ENCODE measurements around the gene ELMO3.

DNA sequence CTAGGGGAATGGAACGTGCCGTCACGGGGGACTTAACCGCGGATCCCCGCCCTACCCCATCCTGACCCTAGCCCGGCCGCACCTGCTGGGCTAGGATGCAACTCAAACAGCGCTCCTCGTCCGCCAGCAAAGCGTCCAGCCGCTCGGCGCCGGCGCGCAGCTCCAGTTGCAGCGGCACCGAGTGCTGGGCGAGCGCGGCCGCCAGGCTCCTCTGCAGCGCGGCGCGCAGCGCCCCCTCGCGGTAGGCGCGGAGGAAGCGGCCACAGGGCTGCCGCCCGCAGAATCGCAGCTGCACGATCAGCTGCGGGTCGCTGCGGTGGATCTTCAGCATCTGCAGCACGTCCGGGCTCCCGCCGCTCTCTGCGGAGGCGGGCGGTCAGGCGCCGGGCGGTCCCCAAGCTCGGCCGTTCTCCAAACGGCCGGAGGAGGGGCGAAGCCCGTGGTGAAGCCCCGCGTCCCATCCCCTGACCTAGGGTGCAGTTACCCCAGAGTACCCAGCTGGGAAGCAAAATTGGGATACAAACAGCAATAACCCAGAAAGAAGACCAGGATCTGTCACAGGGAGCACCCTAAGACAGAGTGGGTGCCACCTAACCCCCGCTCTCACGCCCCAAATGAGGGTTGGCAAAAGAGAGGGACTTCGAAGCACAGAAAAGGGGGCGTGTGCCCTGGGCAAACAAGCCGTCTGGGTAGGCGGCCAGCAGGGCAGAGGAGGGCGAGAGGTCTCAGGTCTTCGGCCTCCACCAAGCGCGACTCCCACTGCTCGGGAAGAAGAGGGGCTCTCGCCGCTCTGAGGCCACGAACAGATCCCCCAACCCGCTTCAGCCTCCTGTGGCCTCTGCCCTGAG, 43.4 kb upstream of the ELMO3 start:
- TF ChIP-seq YY1 (IDR thresholded peaks at IDR 0.05) (no peak), TAF1 (conservative IDR thresholded peaks at IDR 0.05) (no peak), SP1 (IDR thresholded peaks at IDR 0.05) (no peak), GABPA (IDR thresholded peaks at IDR 0.05 in 1 of 2, conservative IDR thresholded peaks at IDR 0.05 in 1 of 2) (no peak), RAD21 (IDR thresholded peaks at IDR 0.05) (peak; percentile 74 to 84), FOXA1 (IDR thresholded peaks at IDR 0.05) (no peak), JUND (IDR thresholded peaks at IDR 0.05) (no peak), RXRA (IDR thresholded peaks at IDR 0.05) (no peak)
- TF ChIP-seq, protein P1, sequence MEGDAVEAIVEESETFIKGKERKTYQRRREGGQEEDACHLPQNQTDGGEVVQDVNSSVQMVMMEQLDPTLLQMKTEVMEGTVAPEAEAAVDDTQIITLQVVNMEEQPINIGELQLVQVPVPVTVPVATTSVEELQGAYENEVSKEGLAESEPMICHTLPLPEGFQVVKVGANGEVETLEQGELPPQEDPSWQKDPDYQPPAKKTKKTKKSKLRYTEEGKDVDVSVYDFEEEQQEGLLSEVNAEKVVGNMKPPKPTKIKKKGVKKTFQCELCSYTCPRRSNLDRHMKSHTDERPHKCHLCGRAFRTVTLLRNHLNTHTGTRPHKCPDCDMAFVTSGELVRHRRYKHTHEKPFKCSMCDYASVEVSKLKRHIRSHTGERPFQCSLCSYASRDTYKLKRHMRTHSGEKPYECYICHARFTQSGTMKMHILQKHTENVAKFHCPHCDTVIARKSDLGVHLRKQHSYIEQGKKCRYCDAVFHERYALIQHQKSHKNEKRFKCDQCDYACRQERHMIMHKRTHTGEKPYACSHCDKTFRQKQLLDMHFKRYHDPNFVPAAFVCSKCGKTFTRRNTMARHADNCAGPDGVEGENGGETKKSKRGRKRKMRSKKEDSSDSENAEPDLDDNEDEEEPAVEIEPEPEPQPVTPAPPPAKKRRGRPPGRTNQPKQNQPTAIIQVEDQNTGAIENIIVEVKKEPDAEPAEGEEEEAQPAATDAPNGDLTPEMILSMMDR (IDR thresholded peaks at IDR 0.05; ENCODE audit: low read depth, low read length, missing input control), result peak; percentile 97
- TF ChIP-seq, protein P2, sequence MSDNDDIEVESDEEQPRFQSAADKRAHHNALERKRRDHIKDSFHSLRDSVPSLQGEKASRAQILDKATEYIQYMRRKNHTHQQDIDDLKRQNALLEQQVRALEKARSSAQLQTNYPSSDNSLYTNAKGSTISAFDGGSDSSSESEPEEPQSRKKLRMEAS (IDR thresholded peaks at IDR 0.05), result no peak
- TF ChIP-seq, protein P3, sequence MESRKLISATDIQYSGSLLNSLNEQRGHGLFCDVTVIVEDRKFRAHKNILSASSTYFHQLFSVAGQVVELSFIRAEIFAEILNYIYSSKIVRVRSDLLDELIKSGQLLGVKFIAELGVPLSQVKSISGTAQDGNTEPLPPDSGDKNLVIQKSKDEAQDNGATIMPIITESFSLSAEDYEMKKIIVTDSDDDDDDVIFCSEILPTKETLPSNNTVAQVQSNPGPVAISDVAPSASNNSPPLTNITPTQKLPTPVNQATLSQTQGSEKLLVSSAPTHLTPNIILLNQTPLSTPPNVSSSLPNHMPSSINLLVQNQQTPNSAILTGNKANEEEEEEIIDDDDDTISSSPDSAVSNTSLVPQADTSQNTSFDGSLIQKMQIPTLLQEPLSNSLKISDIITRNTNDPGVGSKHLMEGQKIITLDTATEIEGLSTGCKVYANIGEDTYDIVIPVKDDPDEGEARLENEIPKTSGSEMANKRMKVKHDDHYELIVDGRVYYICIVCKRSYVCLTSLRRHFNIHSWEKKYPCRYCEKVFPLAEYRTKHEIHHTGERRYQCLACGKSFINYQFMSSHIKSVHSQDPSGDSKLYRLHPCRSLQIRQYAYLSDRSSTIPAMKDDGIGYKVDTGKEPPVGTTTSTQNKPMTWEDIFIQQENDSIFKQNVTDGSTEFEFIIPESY (IDR thresholded peaks at IDR 0.05), result no peak
